Body of pancreas (tissue), 4 donors: ENCODE results near the gene AKT1.

Experiments
- CTCF ChIP-seq, 7 experiments: fragments of 450-650 bp in 4 of 7; fragments of 200-600 bp in 3 of 7; sonication (generic) in 3 of 7; IDR thresholded peaks; one replicate each; pipeline ENCODE4 v1.5.1; 2016 to 2019; ENCODE audit warnings: antibody characterized with exemption in 7 of 7
- POLR2A ChIP-seq, 3 donors: fragments of 450-650 bp; IDR thresholded peaks; one replicate each; pipeline ENCODE4 v1.6.1; 2016; ENCODE audit warnings: antibody characterized with exemption in 3 of 3, mild to moderate bottlenecking in 2 of 3

GRCh38 chr14:104822821-104823615 is 27.5 kb upstream of the AKT1 start:
- TF ChIP-seq POLR2A (IDR thresholded peaks at IDR 0.05) (no peak), CTCF (IDR thresholded peaks at IDR 0.05) (no peak)
